AG09309 (cell line): ENCODE data around the gene CLIC6.

Experiments
- DNase-seq: peaks from one replicate; pipeline ENCODE4 v3.0.0-alpha.2; 2010; ENCODE audit warnings: low read depth
- H3K4me3 ChIP-seq: 2 replicates; pipeline ENCODE4 v1.5.1; 2011; ENCODE audit warnings: mild to moderate bottlenecking, low read depth, low read length, moderate library complexity; ENCODE audit not compliant: control insufficient read depth
- TF ChIP-seq, protein P1 (sequence below): IDR thresholded peaks from 2 replicates; pipeline ENCODE4 v1.5.1; 2011; ENCODE audit warnings: mild to moderate bottlenecking, low read depth, low read length, inconsistent platforms; ENCODE audit not compliant: insufficient read depth, control insufficient read depth; ENCODE audit errors: missing control alignments

Gene CLIC6

GRCh38 chr21:34670220-34670961, 1.6 kb downstream of the CLIC6 start:
- no peak for DNase-seq
- TF ChIP-seq, protein P1, sequence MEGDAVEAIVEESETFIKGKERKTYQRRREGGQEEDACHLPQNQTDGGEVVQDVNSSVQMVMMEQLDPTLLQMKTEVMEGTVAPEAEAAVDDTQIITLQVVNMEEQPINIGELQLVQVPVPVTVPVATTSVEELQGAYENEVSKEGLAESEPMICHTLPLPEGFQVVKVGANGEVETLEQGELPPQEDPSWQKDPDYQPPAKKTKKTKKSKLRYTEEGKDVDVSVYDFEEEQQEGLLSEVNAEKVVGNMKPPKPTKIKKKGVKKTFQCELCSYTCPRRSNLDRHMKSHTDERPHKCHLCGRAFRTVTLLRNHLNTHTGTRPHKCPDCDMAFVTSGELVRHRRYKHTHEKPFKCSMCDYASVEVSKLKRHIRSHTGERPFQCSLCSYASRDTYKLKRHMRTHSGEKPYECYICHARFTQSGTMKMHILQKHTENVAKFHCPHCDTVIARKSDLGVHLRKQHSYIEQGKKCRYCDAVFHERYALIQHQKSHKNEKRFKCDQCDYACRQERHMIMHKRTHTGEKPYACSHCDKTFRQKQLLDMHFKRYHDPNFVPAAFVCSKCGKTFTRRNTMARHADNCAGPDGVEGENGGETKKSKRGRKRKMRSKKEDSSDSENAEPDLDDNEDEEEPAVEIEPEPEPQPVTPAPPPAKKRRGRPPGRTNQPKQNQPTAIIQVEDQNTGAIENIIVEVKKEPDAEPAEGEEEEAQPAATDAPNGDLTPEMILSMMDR, result no peak
- peak overlapping the region; percentile 0 for H3K4me3 ChIP-seq

GRCh38 chr21:34670962-34671348, 2.2 kb downstream of the CLIC6 start:
- TF ChIP-seq, protein P1, result no peak
- H3K4me3 ChIP-seq, result no peak overlapping the region

GRCh38 chr21:34671462-34671861, 2.7 kb downstream of the CLIC6 start:
- DNase-seq, result no peak
- no peak overlapping the region for H3K4me3 ChIP-seq
- TF ChIP-seq, protein P1, result no peak

More at GRCh38 chr21:34670962-34671348, 2.2 kb downstream of the CLIC6 start:
- no peak for DNase-seq

DNA sequence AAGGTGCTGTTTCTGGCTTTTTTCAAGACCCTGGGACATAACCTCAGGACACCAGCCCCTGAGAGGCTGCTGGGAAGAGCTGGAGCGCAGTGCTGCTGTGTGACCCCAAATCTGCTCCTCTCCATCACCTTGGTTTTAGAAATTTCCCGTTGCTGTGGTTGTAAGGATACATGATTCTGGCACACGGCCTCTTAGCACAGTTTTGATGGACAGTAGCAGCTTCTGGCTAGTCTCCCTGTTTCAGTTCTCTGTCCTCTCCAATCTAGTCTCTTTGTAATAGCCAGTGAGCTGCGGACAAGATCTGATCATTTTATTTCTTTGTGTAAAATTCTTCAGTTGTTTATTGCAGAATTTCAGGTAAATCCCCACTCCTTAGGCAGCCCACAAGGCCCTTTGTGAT, 3.1 kb downstream of the CLIC6 start:
- TF ChIP-seq, protein P1, result no peak
- H3K4me3 ChIP-seq, result no peak overlapping the region

GRCh38 chr21:34673006-34673405, 4.2 kb downstream of the CLIC6 start:
- TF ChIP-seq, protein P1, result no peak
- no peak for DNase-seq
- H3K4me3 ChIP-seq, result no peak overlapping the region

More for the DNA sequence above, 3.1 kb downstream of the CLIC6 start:
- DNase-seq, result no peak

DNA sequence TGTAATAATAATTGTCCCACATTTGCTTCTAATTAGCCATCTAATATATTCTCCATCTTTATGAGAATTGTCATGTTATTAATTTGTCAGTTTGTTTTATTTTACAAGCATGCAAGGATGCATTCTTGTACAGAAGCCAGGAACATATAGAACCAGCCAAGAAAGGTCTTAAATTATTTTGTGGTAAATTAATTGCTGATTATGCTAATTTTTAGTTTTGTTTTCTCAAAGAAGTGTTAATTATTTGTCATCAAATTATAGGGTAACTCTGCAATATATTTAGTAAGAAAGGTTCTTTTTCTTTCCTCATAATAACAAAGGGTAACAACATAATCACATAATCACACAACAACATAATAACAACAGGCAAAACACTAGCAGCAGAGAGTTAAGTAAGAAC, 5.7 kb downstream of the CLIC6 start:
- DNase-seq, result no peak
- TF ChIP-seq, protein P1, result no peak
- no peak overlapping the region for H3K4me3 ChIP-seq
